Liver (tissue), 9 donors: Measurements from ENCODE around the gene SPATS2L. TPM values are rescaled to one million over a fixed set of nuclear protein-coding genes. Genes with fewer than 3 reads are reported as not detected.

Source experiments
- DNase-seq: peaks from one replicate; pipeline ENCODE4 v3.0.0-alpha.2; 2017; ENCODE audit warnings: low spot score
- H3K27ac ChIP-seq, 2 donors: one replicate each; pipeline ENCODE4 v1.7.0; 2013; ENCODE audit warnings: inconsistent platforms in 2 of 2, low read length in 2 of 2, control low read depth in 1 of 2, low read depth in 1 of 2, mild to moderate bottlenecking in 1 of 2
- H3K27me3 ChIP-seq, 4 donors: one replicate each; pipeline versions ENCODE4 v1.6.1 to v1.7.0; 2013; ENCODE audit warnings: low read length in 3 of 4, inconsistent platforms in 1 of 4, mild to moderate bottlenecking in 1 of 4, moderate library complexity in 1 of 4; ENCODE audit not compliant: control insufficient read depth in 4 of 4, insufficient read depth in 4 of 4
- H3K36me3 ChIP-seq, 4 donors: one replicate each; pipeline versions ENCODE4 v1.6.1 to v1.7.0; 2013; ENCODE audit warnings: low read length in 3 of 4, mild to moderate bottlenecking in 3 of 4, low read depth in 1 of 4, moderate library complexity in 1 of 4; ENCODE audit not compliant: control insufficient read depth in 4 of 4, insufficient read depth in 3 of 4
- H3K4me1 ChIP-seq, 4 donors: one replicate each; pipeline versions ENCODE4 v1.6.1 to v1.7.0; 2013; ENCODE audit warnings: low read length in 3 of 4, mild to moderate bottlenecking in 3 of 4, moderate library complexity in 1 of 4; ENCODE audit not compliant: control insufficient read depth in 4 of 4, insufficient read depth in 4 of 4
- H3K4me3 ChIP-seq, 3 donors: one replicate each; pipeline versions ENCODE4 v1.6.1 to v1.7.0; 2013; ENCODE audit warnings: low read length in 3 of 3, control low read depth in 1 of 3, low read depth in 1 of 3, mild to moderate bottlenecking in 1 of 3
- H3K9ac ChIP-seq, 2 donors: one replicate each; pipeline ENCODE4 v1.7.0; 2013; ENCODE audit warnings: low read length in 2 of 2, mild to moderate bottlenecking in 2 of 2, moderate library complexity in 2 of 2, control low read depth in 1 of 2, low read depth in 1 of 2
- H3K9me3 ChIP-seq, 4 donors: one replicate each; pipeline versions ENCODE4 v1.6.1 to v1.7.0; 2013; ENCODE audit warnings: low read length in 3 of 4; ENCODE audit not compliant: control insufficient read depth in 4 of 4
- EGR1 ChIP-seq, 2 donors: IDR thresholded peaks; 2 replicates each; pipeline ENCODE4 v1.6.1; 2016 to 2018; ENCODE audit warnings: antibody characterized with exemption in 2 of 2, low read depth in 2 of 2
- FOXA1 ChIP-seq: IDR thresholded peaks from 2 replicates; pipeline ENCODE4 v1.6.1; 2016; ENCODE audit warnings: antibody characterized with exemption
- FOXA2 ChIP-seq: IDR thresholded peaks from 2 replicates; pipeline ENCODE4 v1.6.1; 2016; ENCODE audit warnings: antibody characterized with exemption
- GABPA ChIP-seq, 2 donors: IDR thresholded peaks in 1 of 2; conservative IDR thresholded peaks in 1 of 2; 2 replicates each; pipeline ENCODE4 v1.6.1; 2016; ENCODE audit warnings: antibody characterized with exemption in 2 of 2, mild to moderate bottlenecking in 1 of 2, moderate library complexity in 1 of 2
- HNF4A ChIP-seq, 2 donors: conservative IDR thresholded peaks; 2 replicates each; pipeline ENCODE4 v1.6.1; 2016; ENCODE audit warnings: antibody characterized with exemption in 2 of 2, mild to moderate bottlenecking in 2 of 2
- HNF4G ChIP-seq: IDR thresholded peaks from 2 replicates; pipeline ENCODE4 v1.6.1; 2016; ENCODE audit warnings: antibody characterized with exemption
- JUND ChIP-seq, 2 donors: IDR thresholded peaks; 2 replicates each; pipeline ENCODE4 v1.6.1; 2016; ENCODE audit warnings: antibody characterized with exemption in 2 of 2
- NR2F2 ChIP-seq: IDR thresholded peaks from 2 replicates; pipeline ENCODE4 v1.6.1; 2016; ENCODE audit warnings: antibody characterized with exemption
- RAD21 ChIP-seq, 2 donors: IDR thresholded peaks; 2 replicates each; pipeline ENCODE4 v1.6.1; 2016; ENCODE audit warnings: antibody characterized with exemption in 2 of 2, mild to moderate bottlenecking in 2 of 2
- RXRA ChIP-seq, 2 donors: IDR thresholded peaks; 2 replicates each; pipeline ENCODE4 v1.6.1; 2017 to 2018; ENCODE audit warnings: antibody characterized with exemption in 2 of 2, mild to moderate bottlenecking in 1 of 2
- SP1 ChIP-seq: IDR thresholded peaks from 2 replicates; pipeline ENCODE4 v1.6.1; 2018; ENCODE audit warnings: antibody characterized with exemption, mild to moderate bottlenecking
- TAF1 ChIP-seq: conservative IDR thresholded peaks from 2 replicates; pipeline ENCODE4 v1.6.1; 2016; ENCODE audit warnings: antibody characterized with exemption, mild to moderate bottlenecking
- YY1 ChIP-seq: IDR thresholded peaks from 2 replicates; pipeline ENCODE4 v1.6.1; 2016; ENCODE audit warnings: antibody characterized with exemption, mild to moderate bottlenecking
- WGBS: extraction: QIAGEN DNeasy Blood & Tissue Kit; methylation state at CpG from one replicate; pipeline ENCODE4 v1.1.7; 2013; 5-methylcytosine and 5-hydroxymethylcytosine counted together
- polyA plus RNA-seq, 2 donors: library from polyadenylated mRNA; stranded (reverse) in 1 of 2; unstranded in 1 of 2; fragments of 200-250 nt in 1 of 2; fragments of >200 nt in 1 of 2; fragmentation: Nextera tagmentation in 1 of 2; extraction: Ambion mirVana in 1 of 2; gene quantifications; one replicate each; pipeline versions ENCODE4 v1.2.1 to v1.2.3, GENCODE V29; 2013 to 2015
- total RNA-seq, 2 donors: library from RNA; depleted of rRNA; stranded (reverse); fragments of >200 nt; gene quantifications; one replicate each; pipeline ENCODE4 v1.2.3, GENCODE V29; 2014
- TF ChIP-seq, protein P1 (sequence below): IDR thresholded peaks from 2 replicates; pipeline ENCODE4 v1.6.1; 2016; ENCODE audit warnings: antibody characterized with exemption
- TF ChIP-seq, protein P2 (sequence below): IDR thresholded peaks from 2 replicates; pipeline ENCODE4 v1.6.1; 2016; ENCODE audit warnings: antibody characterized with exemption
- TF ChIP-seq, protein P3 (sequence below): fragments of 150-350 bp; IDR thresholded peaks from 2 replicates; pipeline ENCODE4 v1.5.1; 2017; ENCODE audit warnings: improper control_type of control experiment, low read depth, low read length; ENCODE audit not compliant: missing input control
- TF ChIP-seq, protein P4 (sequence below): IDR thresholded peaks from 2 replicates; pipeline ENCODE4 v1.6.1; 2016; ENCODE audit warnings: antibody characterized with exemption
- TF ChIP-seq, protein P5 (sequence below): IDR thresholded peaks from 2 replicates; pipeline ENCODE4 v1.6.1; 2016; ENCODE audit warnings: antibody characterized with exemption, mild to moderate bottlenecking
- donor health status: healthy.
- donor health status: healthy.
- donor health status: healthy.
- donor health status: healthy.
- donor health status: healthy.

The SPATS2L gene
- total and polyA plus RNA-seq, 4 donors, result 31.4 to 49.9 (median 42.4) TPM

DNA sequence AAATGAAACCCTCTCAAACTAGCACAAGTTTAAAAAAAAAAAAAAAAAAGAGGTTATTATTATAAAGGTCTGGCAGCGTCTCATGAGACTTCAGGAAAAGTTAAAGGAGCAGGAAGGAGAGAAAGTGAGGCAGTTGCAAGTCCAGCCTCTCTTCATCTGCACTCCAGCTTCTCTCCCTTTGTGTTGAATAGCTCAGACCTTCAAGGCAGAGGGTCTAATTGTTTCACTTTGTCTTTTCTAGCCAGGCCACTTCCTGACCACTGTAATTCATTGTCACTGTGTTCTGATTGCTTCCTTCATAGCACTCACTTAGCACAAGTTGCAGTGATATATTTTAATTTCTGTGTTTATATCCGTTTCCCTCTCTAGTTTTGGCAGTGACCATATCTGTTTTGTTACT is 99.9 kb downstream of the SPATS2L start (continued):
- TF ChIP-seq, protein P1, sequence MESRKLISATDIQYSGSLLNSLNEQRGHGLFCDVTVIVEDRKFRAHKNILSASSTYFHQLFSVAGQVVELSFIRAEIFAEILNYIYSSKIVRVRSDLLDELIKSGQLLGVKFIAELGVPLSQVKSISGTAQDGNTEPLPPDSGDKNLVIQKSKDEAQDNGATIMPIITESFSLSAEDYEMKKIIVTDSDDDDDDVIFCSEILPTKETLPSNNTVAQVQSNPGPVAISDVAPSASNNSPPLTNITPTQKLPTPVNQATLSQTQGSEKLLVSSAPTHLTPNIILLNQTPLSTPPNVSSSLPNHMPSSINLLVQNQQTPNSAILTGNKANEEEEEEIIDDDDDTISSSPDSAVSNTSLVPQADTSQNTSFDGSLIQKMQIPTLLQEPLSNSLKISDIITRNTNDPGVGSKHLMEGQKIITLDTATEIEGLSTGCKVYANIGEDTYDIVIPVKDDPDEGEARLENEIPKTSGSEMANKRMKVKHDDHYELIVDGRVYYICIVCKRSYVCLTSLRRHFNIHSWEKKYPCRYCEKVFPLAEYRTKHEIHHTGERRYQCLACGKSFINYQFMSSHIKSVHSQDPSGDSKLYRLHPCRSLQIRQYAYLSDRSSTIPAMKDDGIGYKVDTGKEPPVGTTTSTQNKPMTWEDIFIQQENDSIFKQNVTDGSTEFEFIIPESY, result no peak
- TF ChIP-seq FOXA1 (no peak), FOXA2 (no peak), HNF4G (no peak), EGR1 (IDR thresholded peaks at IDR 0.05; ENCODE audit: low read depth in 2 of 2) (no peak)
- TF ChIP-seq, protein P2, sequence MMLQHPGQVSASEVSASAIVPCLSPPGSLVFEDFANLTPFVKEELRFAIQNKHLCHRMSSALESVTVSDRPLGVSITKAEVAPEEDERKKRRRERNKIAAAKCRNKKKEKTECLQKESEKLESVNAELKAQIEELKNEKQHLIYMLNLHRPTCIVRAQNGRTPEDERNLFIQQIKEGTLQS, result no peak

DNA sequence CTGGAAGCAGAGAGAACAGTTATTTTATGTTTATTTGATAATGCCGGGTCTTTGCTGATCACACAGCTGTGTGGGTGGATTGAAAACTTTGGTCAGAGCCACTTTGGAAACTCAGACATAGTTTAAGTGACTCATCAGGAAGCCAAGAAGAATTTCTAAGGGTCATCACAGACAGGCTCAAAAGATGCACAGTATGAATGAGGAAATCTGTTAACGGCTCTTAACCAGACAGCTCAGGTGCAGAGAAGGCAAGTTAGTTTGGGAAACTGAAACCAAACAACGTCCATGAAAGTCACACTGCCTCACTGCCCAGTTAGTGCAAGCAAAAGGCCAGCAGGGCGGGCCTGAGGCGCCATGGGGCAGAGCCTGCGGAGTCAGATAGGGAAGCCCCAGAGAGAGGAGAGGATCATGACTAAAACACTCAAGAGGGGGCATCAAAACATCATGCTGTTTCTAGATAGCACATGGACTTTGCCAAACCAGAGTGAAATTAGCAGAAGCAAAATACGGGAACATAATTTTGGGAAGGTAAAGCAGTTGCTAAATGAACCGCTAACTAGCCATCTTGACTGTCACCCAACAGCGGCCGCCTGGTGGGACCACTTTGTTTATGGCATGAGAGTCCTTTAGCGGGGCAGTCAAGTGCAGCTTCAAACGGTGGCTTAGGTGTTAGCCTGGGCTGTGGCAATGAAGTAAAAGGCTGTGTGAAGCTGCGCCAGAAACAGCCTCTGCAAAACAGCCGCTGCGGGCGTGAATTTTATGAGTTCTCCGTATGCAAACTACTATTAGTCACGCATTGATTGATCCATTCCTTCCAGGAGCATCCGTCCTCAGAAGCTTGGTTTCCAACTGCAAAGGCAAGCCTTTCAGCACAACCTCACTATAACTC is 102.2 kb downstream of the SPATS2L start:
- 84% methylated on average over 19 of the region's 19 CpGs for WGBS
- Histone ChIP-seq H3K36me3 (peaks cover 0 to 7% (median under 1%) of the 10 kb centered on the region in 4 donors), H3K9ac (no peak overlapping the region), H3K9me3 (no peaks in the 10 kb centered on the region), H3K27me3 (no peaks in the 10 kb centered on the region), H3K27ac (peak overlapping the region; percentile 28 to 63), H3K4me3 (no peak overlapping the region), H3K4me1 (no peaks in the 10 kb centered on the region)
- DNase-seq, result no peak
- TF ChIP-seq SP1 (no peak), FOXA1 (no peak), RXRA (IDR thresholded peaks at IDR 0.05) (no peak), FOXA2 (no peak), HNF4G (no peak), NR2F2 (no peak), TAF1 (no peak), GABPA (IDR thresholded peaks at IDR 0.05 in 1 of 2, conservative IDR thresholded peaks at IDR 0.05 in 1 of 2) (no peak), JUND (IDR thresholded peaks at IDR 0.05) (no peak), RAD21 (IDR thresholded peaks at IDR 0.05) (no peak), HNF4A (conservative IDR thresholded peaks at IDR 0.05) (no peak), YY1 (no peak), EGR1 (IDR thresholded peaks at IDR 0.05; ENCODE audit: low read depth in 2 of 2) (no peak)
- TF ChIP-seq, protein P2, result no peak
- TF ChIP-seq, protein P3, sequence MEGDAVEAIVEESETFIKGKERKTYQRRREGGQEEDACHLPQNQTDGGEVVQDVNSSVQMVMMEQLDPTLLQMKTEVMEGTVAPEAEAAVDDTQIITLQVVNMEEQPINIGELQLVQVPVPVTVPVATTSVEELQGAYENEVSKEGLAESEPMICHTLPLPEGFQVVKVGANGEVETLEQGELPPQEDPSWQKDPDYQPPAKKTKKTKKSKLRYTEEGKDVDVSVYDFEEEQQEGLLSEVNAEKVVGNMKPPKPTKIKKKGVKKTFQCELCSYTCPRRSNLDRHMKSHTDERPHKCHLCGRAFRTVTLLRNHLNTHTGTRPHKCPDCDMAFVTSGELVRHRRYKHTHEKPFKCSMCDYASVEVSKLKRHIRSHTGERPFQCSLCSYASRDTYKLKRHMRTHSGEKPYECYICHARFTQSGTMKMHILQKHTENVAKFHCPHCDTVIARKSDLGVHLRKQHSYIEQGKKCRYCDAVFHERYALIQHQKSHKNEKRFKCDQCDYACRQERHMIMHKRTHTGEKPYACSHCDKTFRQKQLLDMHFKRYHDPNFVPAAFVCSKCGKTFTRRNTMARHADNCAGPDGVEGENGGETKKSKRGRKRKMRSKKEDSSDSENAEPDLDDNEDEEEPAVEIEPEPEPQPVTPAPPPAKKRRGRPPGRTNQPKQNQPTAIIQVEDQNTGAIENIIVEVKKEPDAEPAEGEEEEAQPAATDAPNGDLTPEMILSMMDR, result no peak
- TF ChIP-seq, protein P4, sequence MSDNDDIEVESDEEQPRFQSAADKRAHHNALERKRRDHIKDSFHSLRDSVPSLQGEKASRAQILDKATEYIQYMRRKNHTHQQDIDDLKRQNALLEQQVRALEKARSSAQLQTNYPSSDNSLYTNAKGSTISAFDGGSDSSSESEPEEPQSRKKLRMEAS, result no peak
- TF ChIP-seq, protein P5, sequence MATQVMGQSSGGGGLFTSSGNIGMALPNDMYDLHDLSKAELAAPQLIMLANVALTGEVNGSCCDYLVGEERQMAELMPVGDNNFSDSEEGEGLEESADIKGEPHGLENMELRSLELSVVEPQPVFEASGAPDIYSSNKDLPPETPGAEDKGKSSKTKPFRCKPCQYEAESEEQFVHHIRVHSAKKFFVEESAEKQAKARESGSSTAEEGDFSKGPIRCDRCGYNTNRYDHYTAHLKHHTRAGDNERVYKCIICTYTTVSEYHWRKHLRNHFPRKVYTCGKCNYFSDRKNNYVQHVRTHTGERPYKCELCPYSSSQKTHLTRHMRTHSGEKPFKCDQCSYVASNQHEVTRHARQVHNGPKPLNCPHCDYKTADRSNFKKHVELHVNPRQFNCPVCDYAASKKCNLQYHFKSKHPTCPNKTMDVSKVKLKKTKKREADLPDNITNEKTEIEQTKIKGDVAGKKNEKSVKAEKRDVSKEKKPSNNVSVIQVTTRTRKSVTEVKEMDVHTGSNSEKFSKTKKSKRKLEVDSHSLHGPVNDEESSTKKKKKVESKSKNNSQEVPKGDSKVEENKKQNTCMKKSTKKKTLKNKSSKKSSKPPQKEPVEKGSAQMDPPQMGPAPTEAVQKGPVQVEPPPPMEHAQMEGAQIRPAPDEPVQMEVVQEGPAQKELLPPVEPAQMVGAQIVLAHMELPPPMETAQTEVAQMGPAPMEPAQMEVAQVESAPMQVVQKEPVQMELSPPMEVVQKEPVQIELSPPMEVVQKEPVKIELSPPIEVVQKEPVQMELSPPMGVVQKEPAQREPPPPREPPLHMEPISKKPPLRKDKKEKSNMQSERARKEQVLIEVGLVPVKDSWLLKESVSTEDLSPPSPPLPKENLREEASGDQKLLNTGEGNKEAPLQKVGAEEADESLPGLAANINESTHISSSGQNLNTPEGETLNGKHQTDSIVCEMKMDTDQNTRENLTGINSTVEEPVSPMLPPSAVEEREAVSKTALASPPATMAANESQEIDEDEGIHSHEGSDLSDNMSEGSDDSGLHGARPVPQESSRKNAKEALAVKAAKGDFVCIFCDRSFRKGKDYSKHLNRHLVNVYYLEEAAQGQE, result no peak
- TF ChIP-seq, protein P1, result no peak
